Measurements from ENCODE around the gene ADTRP. TPM values are rescaled to one million over a fixed set of nuclear protein-coding genes. Genes with fewer than 3 reads are reported as not detected.

Gene ADTRP
- total RNA-seq, 2 donors from 2014 or later, result 56.6 to 79.9 TPM

GRCh38 chr6:11820821-11821220 is 42.2 kb upstream of the ADTRP start:
- no peak for TF ChIP-seq CTCF (IDR thresholded peaks at IDR 0.05)
- no peak for DNase-seq
- no peaks in the 10 kb centered on the region for H3K27me3 ChIP-seq
- H3K4me1 ChIP-seq, result no peaks in the 10 kb centered on the region
- no peaks in the 10 kb centered on the region for H3K9me3 ChIP-seq
- no peak overlapping the region for H3K9ac ChIP-seq (ENCODE audit: low read depth in 2 of 2, low read length in 2 of 2)
- H3K27ac ChIP-seq, result no peak overlapping the region
- H3K36me3 ChIP-seq, result no peaks in the 10 kb centered on the region
- no peak overlapping the region for H3K4me3 ChIP-seq
- intact Hi-C loops (cut with DNase I), result no loop called here

- no peak overlapping the region for H3K9ac ChIP-seq (ENCODE audit: low read depth in 2 of 2, low read length in 2 of 2)
- no peak overlapping the region for H3K27ac ChIP-seq
- H3K36me3 ChIP-seq, result no peaks in the 10 kb centered on the region
- no peaks in the 10 kb centered on the region for H3K4me1 ChIP-seq
- intact Hi-C loops (cut with DNase I), result loop anchor here (10.0 kb wide), 1 partner anchor 185 kb away; no protein-coding TSS in a partner anchor
- H3K4me3 ChIP-seq, result no peak overlapping the region
- no peak for TF ChIP-seq CTCF (IDR thresholded peaks at IDR 0.05)
- DNase-seq, result no peak
- no peaks in the 10 kb centered on the region for H3K27me3 ChIP-seq
- no peaks in the 10 kb centered on the region for H3K9me3 ChIP-seq
Measured at GRCh38 chr6:11819486-11819885, 40.9 kb upstream of the ADTRP start.

- Histone ChIP-seq H3K36me3 (no peaks in the 10 kb centered on the region), H3K9me3 (no peaks in the 10 kb centered on the region), H3K27me3 (no peaks in the 10 kb centered on the region), H3K27ac (no peak overlapping the region), H3K4me1 (no peaks in the 10 kb centered on the region), H3K4me3 (no peak overlapping the region), H3K9ac (ENCODE audit: low read depth in 2 of 2, low read length in 2 of 2) (no peak overlapping the region)
- intact Hi-C loops (cut with DNase I), result loop anchor here (10.0 kb wide), 1 partner anchor 190 kb away; no protein-coding TSS in a partner anchor
- no peak for TF ChIP-seq CTCF (IDR thresholded peaks at IDR 0.05)
- no peak for DNase-seq
Measured at GRCh38 chr6:11815231-11815630, 36.6 kb upstream of the ADTRP start.

- Histone ChIP-seq H3K9ac (ENCODE audit: low read depth in 2 of 2, low read length in 2 of 2) (no peak overlapping the region), H3K9me3 (no peaks in the 10 kb centered on the region), H3K4me1 (no peaks in the 10 kb centered on the region), H3K27me3 (no peaks in the 10 kb centered on the region), H3K36me3 (no peaks in the 10 kb centered on the region), H3K4me3 (no peak overlapping the region), H3K27ac (no peak overlapping the region)
- no peak for DNase-seq
- intact Hi-C loops (cut with DNase I), result loop anchor here (10.0 kb wide), 1 partner anchor 190 kb away; no protein-coding TSS in a partner anchor
- TF ChIP-seq CTCF (IDR thresholded peaks at IDR 0.05), result no peak
Measured at GRCh38 chr6:11814819-11815218, 36.2 kb upstream of the ADTRP start.

GRCh38 chr6:11814106-11814505 is 35.5 kb upstream of the ADTRP start:
- no peak for TF ChIP-seq CTCF (IDR thresholded peaks at IDR 0.05)
- Histone ChIP-seq H3K9ac (ENCODE audit: low read depth in 2 of 2, low read length in 2 of 2) (no peak overlapping the region), H3K36me3 (no peaks in the 10 kb centered on the region), H3K27me3 (no peaks in the 10 kb centered on the region), H3K4me3 (no peak overlapping the region), H3K4me1 (no peaks in the 10 kb centered on the region), H3K9me3 (no peaks in the 10 kb centered on the region), H3K27ac (no peak overlapping the region)
- intact Hi-C loops (cut with DNase I), result loop anchor here (10.0 kb wide), 1 partner anchor 191 kb away; no protein-coding TSS in a partner anchor
- no peak for DNase-seq
